IMR-90 (cell line): ENCODE results near the gene TMEM107. TPM values are rescaled to one million over a fixed set of nuclear protein-coding genes. Genes with fewer than 3 reads are reported as not detected.

ENCODE experiments used
- ATAC-seq: fragments of 200-7000 bp; cut with Tn5 transposase; 2 replicates; pipeline ENCODE4 v1.9.1; 2020; ENCODE audit warnings: low read depth, mild to moderate bottlenecking, moderate library complexity
- BruUV-seq: library from RNA; stranded (reverse); fragments of 400-500 nt; replicated peaks from 2 replicates; lab custom pipeline; 2021; lab: Mats Ljungman, UMichigan
- CTCF ChIA-PET: fragments of 300-600 bp; formaldehyde crosslinking; extraction: SDS; loops from one replicate; lab custom pipeline; 2021; ENCODE audit warnings: antibody characterized with exemption; lab: Yijun Ruan, JAX
- POLR2A ChIA-PET: fragments of 300-600 bp; sonication (Branson Sonifier 250); formaldehyde crosslinking; loops from one replicate; lab custom pipeline; 2022; ENCODE audit warnings: antibody characterized with exemption; ENCODE audit not compliant: unreplicated experiment; lab: Charles Lee
- DNase-seq: peaks from one replicate; pipeline ENCODE4 v3.0.0; 2013
- H2AFZ ChIP-seq: replicated peaks from 2 replicates; pipeline ENCODE3; 2013; ENCODE audit warnings: low read length, mild to moderate bottlenecking; ENCODE audit not compliant: poor library complexity
- H2AK5ac ChIP-seq: 2 replicates; pipeline ENCODE4 v1.6.1; 2013; ENCODE audit warnings: low read depth, low read length, inconsistent platforms
- H2AK9ac ChIP-seq: replicated peaks from 2 replicates; pipeline ENCODE3; 2013; ENCODE audit warnings: mild to moderate bottlenecking, low read depth, low read length, moderate library complexity; ENCODE audit not compliant: poor library complexity
- H2BK120ac ChIP-seq: 2 replicates; pipeline ENCODE4 v1.6.1; 2013; ENCODE audit warnings: low read depth, low read length, inconsistent platforms
- H2BK15ac ChIP-seq: 3 replicates; pipeline ENCODE4 v1.6.1; 2013; ENCODE audit warnings: low read depth, low read length, inconsistent platforms
- H2BK20ac ChIP-seq: 2 replicates; pipeline ENCODE4 v1.6.1; 2013; ENCODE audit warnings: low read depth, mild to moderate bottlenecking, inconsistent platforms, low read length, moderate library complexity
- H2BK5ac ChIP-seq: 2 replicates; pipeline ENCODE4 v1.6.1; 2013; ENCODE audit warnings: mild to moderate bottlenecking, low read depth, low read length, inconsistent platforms; ENCODE audit not compliant: poor library complexity, severe bottlenecking
- H3K14ac ChIP-seq: replicated peaks from 2 replicates; pipeline ENCODE4 v1.6.1; 2013; ENCODE audit warnings: low read depth, low read length, inconsistent platforms
- H3K18ac ChIP-seq: 2 replicates; pipeline ENCODE4 v1.6.1; 2013; ENCODE audit warnings: low read depth, low read length, control low read depth
- H3K23ac ChIP-seq: 2 replicates; pipeline ENCODE4 v1.6.1; 2013; ENCODE audit warnings: low read depth, low read length, inconsistent platforms
- H3K27ac ChIP-seq: 2 replicates; pipeline ENCODE4 v1.5.1; 2013; ENCODE audit warnings: mild to moderate bottlenecking, control low read depth, low read length; ENCODE audit not compliant: insufficient read depth
- H3K27me3 ChIP-seq: 2 replicates; pipeline ENCODE4 v1.6.1; 2013; ENCODE audit warnings: low read length; ENCODE audit not compliant: control insufficient read depth, insufficient read depth
- H3K36me3 ChIP-seq: 2 replicates; pipeline ENCODE4 v1.6.1; 2013; ENCODE audit warnings: low read length, mixed read lengths; ENCODE audit not compliant: control insufficient read depth, insufficient read depth
- H3K4ac ChIP-seq: 2 replicates; pipeline ENCODE4 v1.6.1; 2013; ENCODE audit warnings: low read depth, low read length, inconsistent platforms
- H3K4me1 ChIP-seq: 2 replicates; pipeline ENCODE4 v1.6.1; 2013; ENCODE audit warnings: low read length, mixed read lengths; ENCODE audit not compliant: control insufficient read depth, insufficient read depth
- H3K4me2 ChIP-seq: 2 replicates; pipeline ENCODE4 v1.6.1; 2013; ENCODE audit warnings: low read depth, mild to moderate bottlenecking, control low read depth, low read length, moderate library complexity
- H3K4me3 ChIP-seq: 2 replicates; pipeline ENCODE4 v1.5.1; 2013; ENCODE audit warnings: low read depth, mild to moderate bottlenecking, control low read depth, low read length, moderate library complexity; ENCODE audit not compliant: insufficient read depth
- H3K56ac ChIP-seq: 2 replicates; pipeline ENCODE4 v1.6.1; 2013; ENCODE audit warnings: low read length, inconsistent platforms; ENCODE audit not compliant: insufficient read depth; ENCODE audit errors: extremely low read depth
- H3K79me1 ChIP-seq, 2 experiments: 2 replicates each; pipeline ENCODE4 v1.6.1; 2013; ENCODE audit warnings: low read length in 2 of 2, inconsistent platforms in 1 of 2, low read depth in 1 of 2
- H3K9ac ChIP-seq: 2 replicates; pipeline ENCODE4 v1.6.1; 2013; ENCODE audit warnings: low read depth, low read length, control low read depth
- H3K9me1 ChIP-seq: 2 replicates; pipeline ENCODE4 v1.6.1; 2013; ENCODE audit warnings: low read length, inconsistent platforms; ENCODE audit not compliant: insufficient read depth
- H3K9me3 ChIP-seq: 2 replicates; pipeline ENCODE4 v1.6.1; 2013; ENCODE audit warnings: low read length; ENCODE audit not compliant: control insufficient read depth, insufficient read depth
- H4K20me1 ChIP-seq: 2 replicates; pipeline ENCODE4 v1.6.1; 2013; ENCODE audit warnings: low read length, inconsistent platforms; ENCODE audit not compliant: insufficient read depth
- H4K5ac ChIP-seq: 2 replicates; pipeline ENCODE4 v1.6.1; 2013; ENCODE audit warnings: mild to moderate bottlenecking, low read depth, low read length, control low read depth
- H4K8ac ChIP-seq, 2 experiments: 2 replicates each; pipeline ENCODE4 v1.6.1; 2013; ENCODE audit warnings: low read depth in 2 of 2, low read length in 2 of 2, control low read depth in 1 of 2, inconsistent platforms in 1 of 2
- H4K91ac ChIP-seq: 2 replicates; pipeline ENCODE4 v1.6.1; 2013; ENCODE audit warnings: low read depth, low read length, inconsistent platforms; ENCODE audit not compliant: insufficient read depth
- BHLHE40 ChIP-seq: fragments of 150-350 bp; IDR thresholded peaks from 2 replicates; pipeline ENCODE4 v1.6.1; 2016; ENCODE audit warnings: mild to moderate bottlenecking, low read depth, low read length
- MAZ ChIP-seq: IDR thresholded peaks from 2 replicates; pipeline ENCODE4 v1.6.1; 2012; ENCODE audit warnings: low read depth, mild to moderate bottlenecking, low read length, improper control_type of control experiment, moderate library complexity, borderline replicate concordance
- MXI1 ChIP-seq: IDR thresholded peaks from 2 replicates; pipeline ENCODE4 v1.6.1; 2012; ENCODE audit warnings: low read depth, mild to moderate bottlenecking, low read length, moderate library complexity, borderline replicate concordance
- RAD21 ChIP-seq: IDR thresholded peaks from 2 replicates; pipeline ENCODE4 v1.6.1; 2012; ENCODE audit warnings: low read length, improper control_type of control experiment
- SMC3 ChIP-seq: fragments of 150-350 bp; IDR thresholded peaks from 2 replicates; pipeline ENCODE4 v1.6.1; 2016; ENCODE audit warnings: low read depth, mild to moderate bottlenecking, antibody characterized with exemption, low read length, moderate library complexity
- USF2 ChIP-seq: fragments of 150-350 bp; IDR thresholded peaks from 2 replicates; pipeline ENCODE4 v1.6.1; 2017; ENCODE audit warnings: mild to moderate bottlenecking, antibody characterized with exemption, low read length, low read depth
- WGBS, 2 experiments: methylation state at CpG; one replicate each; pipeline versions ENCODE4 v1.1.5 to v1.1.7; 2013; ENCODE audit warnings: missing lambda C conversion rate in 2 of 2; ENCODE audit not compliant: insufficient read length in 1 of 2; ENCODE audit errors: extremely low coverage in 2 of 2; 5-methylcytosine and 5-hydroxymethylcytosine counted together
- dilution Hi-C: fragments of 300-500 bp; cut with HindIII; formaldehyde crosslinking; loops from one replicate; pipeline ENCODE4 v1.14.3; 2018; ENCODE audit warnings: low sequenced_read_pairs; ENCODE audit not compliant: unreplicated experiment
- in situ Hi-C: fragments of 300-500 bp; cut with MboI; formaldehyde crosslinking; loops from 3 replicates; pipeline ENCODE4 v1.14.3; 2019; ENCODE audit warnings: low sequenced_read_pairs, inconsistent platforms, mixed read lengths
- intact Hi-C: fragments of 100-400 bp; cut with micrococcal nuclease; formaldehyde crosslinking; loops from 2 replicates; pipeline ENCODE4 v1.10.0; 2022
- polyA plus RNA-seq, 3 experiments: library from polyadenylated mRNA; depleted of rRNA; stranded (reverse); fragments of >200 nt; gene quantifications; 2 replicates each; pipeline ENCODE4 v1.2.3, GENCODE V29; 2012; ENCODE audit warnings: low replicate concordance in 1 of 3
- total RNA-seq: library from RNA; depleted of rRNA; stranded (reverse); fragments of >200 nt; gene quantifications from 2 replicates; pipeline ENCODE4 v1.2.3, GENCODE V29; 2012

TMEM107 gene
- total and polyA plus RNA-seq, 2 of the 4 experiments (the other 2 are of a cell fraction): 12.9 to 14.3 TPM

DNA sequence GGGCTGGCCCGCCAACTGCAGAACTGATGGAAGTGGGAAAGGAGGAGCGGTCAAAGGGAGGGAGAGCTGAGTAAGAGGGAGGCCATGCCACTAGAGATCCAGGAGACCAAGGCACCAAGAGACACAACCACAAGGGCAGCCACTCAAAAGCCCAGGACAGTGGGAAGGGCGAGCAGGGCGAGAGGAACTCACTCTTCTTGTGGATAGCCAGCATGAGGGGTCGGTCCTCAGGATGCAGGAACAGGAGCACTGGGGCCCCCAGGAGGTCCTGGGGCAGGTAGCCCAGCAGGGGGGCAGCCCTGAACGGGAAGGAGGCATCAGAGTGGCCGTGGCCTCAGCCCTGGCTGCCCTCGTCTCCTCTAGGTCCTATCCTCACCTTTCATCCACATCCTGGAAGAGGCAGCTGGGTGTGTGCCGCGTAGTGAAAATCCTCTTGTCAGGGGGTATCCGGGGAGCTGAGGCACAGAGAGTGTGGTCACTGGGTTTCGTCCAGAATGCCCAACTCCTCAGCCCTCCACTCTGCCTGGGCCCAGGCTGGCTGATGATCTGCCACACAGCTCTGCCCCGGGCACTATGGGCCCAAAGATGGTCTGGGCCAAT, 28.3 kb downstream of the TMEM107 start:
- Histone ChIP-seq H3K9me3 (no peaks in the 10 kb centered on the region), H2BK5ac (no peak overlapping the region), H2BK20ac (no peak overlapping the region), H3K23ac (no peak overlapping the region), H2BK120ac (no peak overlapping the region), H3K14ac (no peak overlapping the region), H3K9ac (no peak overlapping the region), H2AK5ac (no peak overlapping the region), H4K5ac (no peak overlapping the region), H3K4ac (no peak overlapping the region), H4K8ac (no peak overlapping the region), H3K56ac (no peak overlapping the region), H3K4me1 (peaks cover 10% of the 10 kb centered on the region), H3K79me1 (peaks cover 3 to 19% of the 10 kb centered on the region in 2 experiments; a peak in 2 of 4 replicates), H2BK15ac (no peak overlapping the region), H3K27me3 (no peaks in the 10 kb centered on the region), H2AFZ (no peak overlapping the region), H3K4me2 (no peak overlapping the region), H3K36me3 (peaks cover 53% of the 10 kb centered on the region), H4K20me1 (peaks cover 9% of the 10 kb centered on the region), H2AK9ac (no peak overlapping the region), H3K27ac (no peak overlapping the region), H3K18ac (no peak overlapping the region), H3K4me3 (no peak overlapping the region), H4K91ac (no peak overlapping the region), H3K9me1 (peaks cover 11% of the 10 kb centered on the region)
- in situ Hi-C loops: no loop called here
- BruUV-seq: no TSS peak
- intact Hi-C loops: no loop called here
- DNase-seq (no peak), ATAC-seq (no peak)
- POLR2A ChIA-PET: no interaction called here
- dilution Hi-C loops: no loop called here
- 74% methylated on average over 4 of the region's 13 CpGs; no CpG with 5 or more reads in 1 of the 2 experiments for WGBS, 2 experiments
- no peak for TF ChIP-seq MAZ
- no peak for TF ChIP-seq MXI1
- TF ChIP-seq USF2: no peak
- TF ChIP-seq SMC3: no peak
- no peak for TF ChIP-seq BHLHE40
- TF ChIP-seq RAD21: no peak
- CTCF ChIA-PET: interaction anchor here (0.6 kb wide), 1 partner anchor 28 kb away, joined by 3 read pairs; no protein-coding TSS in a partner anchor
